Omental fat pad (tissue), 4 donors: Measurements from ENCODE around the gene TMEM14A. TPM values are rescaled to one million over a fixed set of nuclear protein-coding genes. Genes with fewer than 3 reads are reported as not detected.
"Not testable (repeated sequence)": the region's sequence is repeated elsewhere in the genome, so short reads cannot be mapped to it uniquely, and the experiment has no call there.

ENCODE experiments used
- ATAC-seq: fragments of 150-250 bp; one replicate; pipeline ENCODE4 v1.9.1; 2016; ENCODE audit warnings: mild to moderate bottlenecking, moderate library complexity; ENCODE audit not compliant: low FRiP score
- DNase-seq: peaks from one replicate; pipeline ENCODE4 v3.0.0-alpha.2; 2019; ENCODE audit warnings: low spot score
- CTCF ChIP-seq, 3 donors: fragments of 450-650 bp; IDR thresholded peaks; one replicate each; pipeline ENCODE4 v1.5.1; 2016 to 2017; ENCODE audit warnings: antibody characterized with exemption in 3 of 3, mild to moderate bottlenecking in 3 of 3, moderate library complexity in 2 of 3
- total RNA-seq, 4 donors: library from RNA; depleted of rRNA; stranded (reverse); fragments of >200 nt; gene quantifications; one replicate each; pipeline ENCODE4 v1.1.0, GENCODE V29; 2016

Gene TMEM14A
- total RNA-seq, 4 donors from 2014 or later: 22.3 to 46.6 (median 26.7) TPM

GRCh38 chr6:52654592-52654991 lies 16.3 kb upstream of the TMEM14A start:
- no peak for TF ChIP-seq CTCF (IDR thresholded peaks at IDR 0.05)
- DNase-seq: no peak
- no peak for ATAC-seq

GRCh38 chr6:52655941-52656340 lies 15.0 kb upstream of the TMEM14A start:
- ATAC-seq, DNase-seq: not testable (repeated sequence)

GRCh38 chr6:52657870-52658269 lies 13.0 kb upstream of the TMEM14A start:
- no peak for DNase-seq
- TF ChIP-seq CTCF (IDR thresholded peaks at IDR 0.05): no peak
- no peak for ATAC-seq

- DNase-seq: no peak
- ATAC-seq: no peak
- TF ChIP-seq CTCF (IDR thresholded peaks at IDR 0.05): no peak
Observed at GRCh38 chr6:52661551-52661950, 9.4 kb upstream of the TMEM14A start.

- ATAC-seq: no peak
- no peak for DNase-seq
- TF ChIP-seq CTCF (IDR thresholded peaks at IDR 0.05): no peak
Observed at GRCh38 chr6:52662031-52662430, 8.9 kb upstream of the TMEM14A start.

GRCh38 chr6:52663120-52663935 lies 7.6 kb upstream of the TMEM14A start:
- ATAC-seq (peak; percentile 72), DNase-seq (no peak)
- TF ChIP-seq CTCF (IDR thresholded peaks at IDR 0.05): peak in 2 of 3 donors; percentile 32 to 55

- TF ChIP-seq CTCF (IDR thresholded peaks at IDR 0.05): no peak
- ATAC-seq: no peak
- no peak for DNase-seq
Observed at GRCh38 chr6:52663936-52664185, 7.1 kb upstream of the TMEM14A start.
